ENCODE results near the gene PNPLA1. TPM values are rescaled to one million over a fixed set of nuclear protein-coding genes. Genes with fewer than 3 reads are reported as not detected.

The PNPLA1 gene
- total RNA-seq, 1 experiment from 2014 or later, result 0.10 TPM

DNA sequence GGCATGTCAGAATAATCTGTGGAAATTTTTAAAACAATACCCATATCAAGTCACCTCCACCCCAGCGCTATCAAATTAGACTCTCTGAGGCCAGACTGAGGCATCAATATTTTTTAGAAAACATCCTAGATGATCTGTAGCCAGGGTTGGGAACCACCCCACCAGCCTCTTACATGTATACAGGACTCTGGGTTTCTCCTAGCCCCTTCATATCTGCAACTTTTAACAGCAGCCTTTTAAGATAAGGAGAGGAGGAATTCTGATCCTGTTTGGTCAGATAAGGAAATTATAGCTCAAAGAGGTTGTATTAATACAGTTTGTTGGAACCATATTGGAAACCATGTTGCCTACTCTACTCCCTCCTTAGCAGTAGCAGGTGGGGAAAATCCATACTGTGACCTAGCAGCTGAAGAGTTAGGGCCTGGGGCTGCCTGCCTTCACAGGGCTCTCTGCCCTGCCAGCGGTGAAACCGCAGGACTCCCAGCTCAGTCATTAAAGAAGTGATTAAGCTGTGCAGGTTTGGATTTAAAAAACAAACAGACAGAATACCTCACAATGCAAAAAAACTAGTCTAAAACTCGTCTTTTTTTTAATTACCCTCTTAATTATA, 43.3 kb upstream of the PNPLA1 start (continued):
- no peak for TF ChIP-seq EZH2phosphoT487 (IDR thresholded peaks at IDR 0.05; ENCODE audit: borderline replicate concordance)
- TF ChIP-seq YY1 (IDR thresholded peaks at IDR 0.05; ENCODE audit: extremely low read depth, insufficient replicate concordance, low read depth, low read length), result no peak
- no peak for TF ChIP-seq CEBPB (IDR thresholded peaks at IDR 0.05; ENCODE audit: low read depth)
- TF ChIP-seq TCF7L2 (IDR thresholded peaks at IDR 0.05; ENCODE audit: borderline replicate concordance, extremely low read depth, insufficient read depth, insufficient read length), result no peak
- TF ChIP-seq SRF (IDR thresholded peaks at IDR 0.05; ENCODE audit: low read depth), result no peak
- TF ChIP-seq ELF1 (IDR thresholded peaks at IDR 0.05; ENCODE audit: borderline replicate concordance, low read depth), result no peak

DNA sequence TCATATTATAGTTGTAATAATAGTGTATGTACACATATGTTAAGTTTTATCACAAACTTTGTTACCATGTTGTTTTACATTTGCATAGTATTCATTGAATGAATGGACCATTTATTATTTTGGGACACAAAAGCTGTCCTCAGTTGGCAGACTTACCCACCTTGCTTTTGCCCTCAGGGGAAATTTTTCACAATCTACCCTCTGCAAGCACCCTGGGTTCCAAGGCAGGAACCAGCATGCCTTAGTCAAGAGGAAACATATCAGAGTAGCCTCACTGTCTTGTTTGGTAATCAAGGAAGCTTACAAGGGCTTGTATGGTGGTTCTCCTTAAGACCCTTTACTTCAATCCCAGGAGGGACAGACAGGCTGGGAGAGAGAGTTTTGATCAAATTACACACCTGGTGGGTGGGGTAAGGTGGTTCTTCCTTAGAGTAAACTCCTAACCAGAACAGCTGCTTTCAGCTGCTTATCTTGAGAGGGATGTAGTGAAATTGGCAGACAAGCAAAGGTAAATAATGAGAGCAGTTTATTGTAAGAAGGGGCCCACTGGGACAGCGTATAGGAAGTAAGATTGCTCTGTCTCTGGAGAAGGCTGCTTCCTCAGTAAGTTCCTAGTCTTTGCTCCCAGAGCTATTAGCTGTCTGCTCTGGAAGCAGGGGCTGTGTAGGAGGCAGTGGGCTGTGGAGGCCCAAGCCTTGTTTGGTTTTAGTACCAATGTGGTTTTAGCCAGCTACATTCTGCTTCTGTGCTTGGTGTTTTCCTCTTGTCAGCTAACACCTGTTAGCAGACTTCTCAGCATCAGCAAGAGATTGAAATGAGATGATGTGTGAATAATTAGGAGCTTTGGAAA, 42.3 kb upstream of the PNPLA1 start:
- intact Hi-C loops (cut with micrococcal nuclease), result no loop called here
- ATAC-seq (no peak), DNase-seq (ENCODE audit: low read depth, low spot score) (no peak)
- H3K27me3 ChIP-seq (ENCODE audit: insufficient read depth, low read length), result no peaks in the 10 kb centered on the region
- H3K4me3 ChIP-seq (replicated peaks in 1 of 2; ENCODE audit: low read depth in 1 of 2, low read length in 2 of 2), result no peak overlapping the region
- no peak overlapping the region for H3K9ac ChIP-seq (ENCODE audit: low read length)
- POLR2A ChIA-PET, result no interaction called here
- no peak overlapping the region for H3K27ac ChIP-seq (ENCODE audit: low read depth, low read length)
- CTCF ChIA-PET, result no interaction called here
- no peaks in the 10 kb centered on the region for H3K4me1 ChIP-seq (ENCODE audit: control insufficient read depth in 1 of 2, insufficient read depth in 2 of 2, low read length in 2 of 2)
- peaks cover 13 to 16% of the 10 kb centered on the region in 2 experiments; a peak in 3 of 4 replicates for H3K36me3 ChIP-seq (ENCODE audit: control insufficient read depth in 1 of 2, insufficient read depth in 2 of 2, low read length in 2 of 2)
- TF ChIP-seq ZNF274 (IDR thresholded peaks at IDR 0.05; ENCODE audit: low read depth, low read length) (no peak), CEBPB (IDR thresholded peaks at IDR 0.05; ENCODE audit: low read depth) (no peak), SP1 (IDR thresholded peaks at IDR 0.05; ENCODE audit: low read depth) (no peak), ELF1 (IDR thresholded peaks at IDR 0.05; ENCODE audit: borderline replicate concordance, low read depth) (no peak), RAD21 (IDR thresholded peaks at IDR 0.05; ENCODE audit: low read depth) (no peak), YY1 (IDR thresholded peaks at IDR 0.05; ENCODE audit: extremely low read depth, insufficient replicate concordance, low read depth, low read length) (no peak)
- TF ChIP-seq, protein P1, sequence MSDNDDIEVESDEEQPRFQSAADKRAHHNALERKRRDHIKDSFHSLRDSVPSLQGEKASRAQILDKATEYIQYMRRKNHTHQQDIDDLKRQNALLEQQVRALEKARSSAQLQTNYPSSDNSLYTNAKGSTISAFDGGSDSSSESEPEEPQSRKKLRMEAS (IDR thresholded peaks at IDR 0.05), result no peak
- TF ChIP-seq, protein P2, sequence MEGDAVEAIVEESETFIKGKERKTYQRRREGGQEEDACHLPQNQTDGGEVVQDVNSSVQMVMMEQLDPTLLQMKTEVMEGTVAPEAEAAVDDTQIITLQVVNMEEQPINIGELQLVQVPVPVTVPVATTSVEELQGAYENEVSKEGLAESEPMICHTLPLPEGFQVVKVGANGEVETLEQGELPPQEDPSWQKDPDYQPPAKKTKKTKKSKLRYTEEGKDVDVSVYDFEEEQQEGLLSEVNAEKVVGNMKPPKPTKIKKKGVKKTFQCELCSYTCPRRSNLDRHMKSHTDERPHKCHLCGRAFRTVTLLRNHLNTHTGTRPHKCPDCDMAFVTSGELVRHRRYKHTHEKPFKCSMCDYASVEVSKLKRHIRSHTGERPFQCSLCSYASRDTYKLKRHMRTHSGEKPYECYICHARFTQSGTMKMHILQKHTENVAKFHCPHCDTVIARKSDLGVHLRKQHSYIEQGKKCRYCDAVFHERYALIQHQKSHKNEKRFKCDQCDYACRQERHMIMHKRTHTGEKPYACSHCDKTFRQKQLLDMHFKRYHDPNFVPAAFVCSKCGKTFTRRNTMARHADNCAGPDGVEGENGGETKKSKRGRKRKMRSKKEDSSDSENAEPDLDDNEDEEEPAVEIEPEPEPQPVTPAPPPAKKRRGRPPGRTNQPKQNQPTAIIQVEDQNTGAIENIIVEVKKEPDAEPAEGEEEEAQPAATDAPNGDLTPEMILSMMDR (IDR thresholded peaks at IDR 0.05 in 2 of 3, conservative IDR thresholded peaks at IDR 0.05 in 1 of 3; ENCODE audit: borderline replicate concordance in 1 of 3, insufficient read depth in 1 of 3, low read depth in 2 of 3, low read length in 2 of 3), result no peak
- RAD21 ChIA-PET (ENCODE audit: low non-redundant PET in 1 of 2, low total read pairs in 2 of 2, uncharacterized antibody in 2 of 2, unreplicated experiment in 2 of 2), result no interaction called here
- H3K9me2 ChIP-seq (ENCODE audit: insufficient read depth), result no peaks in the 10 kb centered on the region
- H3K4me2 ChIP-seq (ENCODE audit: low read length), result no peak overlapping the region
- no peaks in the 10 kb centered on the region for H3K9me3 ChIP-seq (ENCODE audit: control insufficient read depth in 1 of 2, insufficient read depth in 1 of 2, low read depth in 1 of 2, low read length in 2 of 2)
- H4K20me1 ChIP-seq (ENCODE audit: insufficient read depth), result no peaks in the 10 kb centered on the region
- no peaks in the 10 kb centered on the region for H3K79me2 ChIP-seq (ENCODE audit: insufficient read depth, low read length)
- no peak overlapping the region for H2AFZ ChIP-seq (ENCODE audit: low read depth, low read length, poor library complexity, severe bottlenecking)
- BruUV-seq (replicated peaks), result no TSS peak

Measured in HCT116 (cell line).